IPS-15b (cell line): Measurements from ENCODE around the gene SF3A2.

Experiments
- H3K27me3 ChIP-seq: one replicate; pipeline ENCODE4 v1.6.1; 2013; ENCODE audit warnings: low read length; ENCODE audit not compliant: control insufficient read depth, insufficient read depth
- H3K36me3 ChIP-seq: one replicate; pipeline ENCODE4 v1.6.1; 2013; ENCODE audit warnings: low read length; ENCODE audit not compliant: control insufficient read depth, insufficient read depth
- H3K4me1 ChIP-seq: one replicate; pipeline ENCODE4 v1.6.1; 2013; ENCODE audit warnings: mild to moderate bottlenecking, low read length; ENCODE audit not compliant: control insufficient read depth, insufficient read depth
- H3K4me3 ChIP-seq: one replicate; pipeline ENCODE4 v1.5.1; 2013; ENCODE audit warnings: low read depth, low read length
- H3K9ac ChIP-seq: one replicate; pipeline ENCODE4 v1.6.1; 2013; ENCODE audit warnings: low read depth, mild to moderate bottlenecking, low read length
- H3K9me3 ChIP-seq: one replicate; pipeline ENCODE4 v1.6.1; 2013; ENCODE audit warnings: mild to moderate bottlenecking, low read length; ENCODE audit not compliant: control insufficient read depth, insufficient read depth

SF3A2 gene

GRCh38 chr19:2210206-2210605 is 26.4 kb upstream of the SF3A2 start:
- H3K36me3 ChIP-seq = peaks cover 62% of the 10 kb centered on the region
- H3K9me3 ChIP-seq = no peaks in the 10 kb centered on the region
- H3K4me1 ChIP-seq = no peaks in the 10 kb centered on the region
- H3K4me3 ChIP-seq = no peak overlapping the region
- H3K9ac ChIP-seq = no peak overlapping the region
- no peaks in the 10 kb centered on the region for H3K27me3 ChIP-seq

- H3K4me3 ChIP-seq = no peak overlapping the region
- H3K36me3 ChIP-seq = peaks cover 69% of the 10 kb centered on the region
- no peaks in the 10 kb centered on the region for H3K4me1 ChIP-seq
- H3K27me3 ChIP-seq = no peaks in the 10 kb centered on the region
- no peaks in the 10 kb centered on the region for H3K9me3 ChIP-seq
- no peak overlapping the region for H3K9ac ChIP-seq
These were observed 25.5 kb upstream of the SF3A2 start for GRCh38 chr19:2210987-2211740.

- Histone ChIP-seq H3K36me3 (peaks cover 78% of the 10 kb centered on the region), H3K9me3 (no peaks in the 10 kb centered on the region), H3K4me1 (no peaks in the 10 kb centered on the region)
These were observed 23.5 kb upstream of the SF3A2 start for GRCh38 chr19:2212861-2213711.

GRCh38 chr19:2213799-2214198 is 22.8 kb upstream of the SF3A2 start:
- no peak overlapping the region for H3K9ac ChIP-seq
- H3K4me3 ChIP-seq = no peak overlapping the region
- peaks cover 78% of the 10 kb centered on the region for H3K36me3 ChIP-seq
- H3K4me1 ChIP-seq = no peaks in the 10 kb centered on the region
- H3K27me3 ChIP-seq = no peaks in the 10 kb centered on the region
- no peaks in the 10 kb centered on the region for H3K9me3 ChIP-seq

More at GRCh38 chr19:2212861-2213711, 23.5 kb upstream of the SF3A2 start:
- H3K4me3 ChIP-seq = no peak overlapping the region
- H3K27me3 ChIP-seq = no peaks in the 10 kb centered on the region
- H3K9ac ChIP-seq = no peak overlapping the region

- H3K9ac ChIP-seq = no peak overlapping the region
- peaks cover 78% of the 10 kb centered on the region for H3K36me3 ChIP-seq
- no peaks in the 10 kb centered on the region for H3K9me3 ChIP-seq
- no peak overlapping the region for H3K4me3 ChIP-seq
- H3K4me1 ChIP-seq = no peaks in the 10 kb centered on the region
- H3K27me3 ChIP-seq = no peaks in the 10 kb centered on the region
These were observed 22.4 kb upstream of the SF3A2 start for GRCh38 chr19:2214251-2214650.

GRCh38 chr19:2215281-2215751 is 21.3 kb upstream of the SF3A2 start:
- H3K36me3 ChIP-seq = peaks cover 82% of the 10 kb centered on the region
- no peak overlapping the region for H3K4me3 ChIP-seq
- H3K9ac ChIP-seq = no peak overlapping the region
- no peaks in the 10 kb centered on the region for H3K27me3 ChIP-seq
- H3K4me1 ChIP-seq = no peaks in the 10 kb centered on the region
- no peaks in the 10 kb centered on the region for H3K9me3 ChIP-seq

GRCh38 chr19:2216361-2217225 is 20.0 kb upstream of the SF3A2 start:
- H3K4me1 ChIP-seq = no peaks in the 10 kb centered on the region
- no peak overlapping the region for H3K9ac ChIP-seq
- no peaks in the 10 kb centered on the region for H3K9me3 ChIP-seq
- peaks cover 79% of the 10 kb centered on the region for H3K36me3 ChIP-seq
- no peak overlapping the region for H3K4me3 ChIP-seq
- no peaks in the 10 kb centered on the region for H3K27me3 ChIP-seq

- no peak overlapping the region for H3K9ac ChIP-seq
- no peaks in the 10 kb centered on the region for H3K27me3 ChIP-seq
- H3K4me3 ChIP-seq = no peak overlapping the region
- H3K36me3 ChIP-seq = peaks cover 78% of the 10 kb centered on the region
- no peaks in the 10 kb centered on the region for H3K9me3 ChIP-seq
- H3K4me1 ChIP-seq = no peaks in the 10 kb centered on the region
These were observed 19.0 kb upstream of the SF3A2 start for GRCh38 chr19:2217591-2217990.

GRCh38 chr19:2219726-2220125 is 16.9 kb upstream of the SF3A2 start:
- H3K9ac ChIP-seq = no peak overlapping the region
- H3K4me1 ChIP-seq = no peaks in the 10 kb centered on the region
- no peak overlapping the region for H3K4me3 ChIP-seq
- no peaks in the 10 kb centered on the region for H3K27me3 ChIP-seq
- peaks cover 77% of the 10 kb centered on the region for H3K36me3 ChIP-seq
- no peaks in the 10 kb centered on the region for H3K9me3 ChIP-seq

- Histone ChIP-seq H3K9ac (no peak overlapping the region), H3K4me3 (no peak overlapping the region), H3K36me3 (peaks cover 78% of the 10 kb centered on the region), H3K4me1 (no peaks in the 10 kb centered on the region), H3K27me3 (no peaks in the 10 kb centered on the region), H3K9me3 (no peaks in the 10 kb centered on the region)
These were observed 15.3 kb upstream of the SF3A2 start for GRCh38 chr19:2221250-2221831.

GRCh38 chr19:2221918-2222317 is 14.7 kb upstream of the SF3A2 start:
- Histone ChIP-seq H3K9ac (no peak overlapping the region), H3K9me3 (no peaks in the 10 kb centered on the region), H3K36me3 (peaks cover 78% of the 10 kb centered on the region), H3K27me3 (no peaks in the 10 kb centered on the region), H3K4me1 (no peaks in the 10 kb centered on the region), H3K4me3 (no peak overlapping the region)
